PC-9 (cell line): ENCODE results near the gene GABRR3. TPM values are rescaled to one million over a fixed set of nuclear protein-coding genes. Genes with fewer than 3 reads are reported as not detected.

Source experiments
- BruUV-seq: library from RNA; stranded (reverse); fragments of 400-500 nt; replicated peaks from 2 replicates; lab custom pipeline; 2021; lab: Mats Ljungman, UMichigan
- CTCF ChIA-PET: fragments of 300-600 bp; sonication (Branson Sonifier 250); formaldehyde crosslinking; loops from one replicate; lab custom pipeline; 2022; ENCODE audit warnings: antibody characterized with exemption; lab: Charles Lee
- POLR2A ChIA-PET: fragments of 300-600 bp; sonication (Branson Sonifier 250); formaldehyde crosslinking; loops from one replicate; lab custom pipeline; 2022; ENCODE audit warnings: antibody characterized with exemption; ENCODE audit not compliant: unreplicated experiment; lab: Charles Lee
- DNase-seq, 2 experiments: peaks; one replicate each; pipeline versions ENCODE4 v3.0.0 to v3.0.0-alpha.2; 2015 to 2022; ENCODE audit warnings: mixed read lengths in 1 of 2
- H2AFZ ChIP-seq: fragments of 200-600 bp; sonication (generic); 2 replicates; pipeline ENCODE4 v1.8.1; 2017; ENCODE audit warnings: antibody characterized with exemption
- H3F3A ChIP-seq: fragments of 200-600 bp; sonication (generic); 2 replicates; pipeline ENCODE4 v1.8.1; 2017; ENCODE audit warnings: antibody characterized with exemption, mild to moderate bottlenecking, low read depth; ENCODE audit not compliant: insufficient read depth
- H3K27ac ChIP-seq: fragments of 200-600 bp; sonication (generic); 2 replicates; pipeline ENCODE4 v1.6.1; 2016; ENCODE audit warnings: mixed run types
- H3K27me3 ChIP-seq: fragments of 200-600 bp; sonication (generic); 2 replicates; pipeline ENCODE4 v1.6.1; 2016; ENCODE audit warnings: low read depth, mixed run types; ENCODE audit not compliant: insufficient read depth
- H3K36me3 ChIP-seq: fragments of 200-600 bp; sonication (generic); 2 replicates; pipeline ENCODE4 v1.6.1; 2016; ENCODE audit warnings: low read depth, mixed run types
- H3K4me1 ChIP-seq: fragments of 200-600 bp; sonication (generic); replicated peaks from 2 replicates; pipeline ENCODE4 v1.6.1; 2016; ENCODE audit warnings: mixed run types; ENCODE audit not compliant: insufficient read depth
- H3K4me2 ChIP-seq: fragments of 200-600 bp; sonication (generic); 2 replicates; pipeline ENCODE4 v1.6.1; 2017; ENCODE audit warnings: mixed run types
- H3K4me3 ChIP-seq: fragments of 200-600 bp; sonication (generic); 2 replicates; pipeline ENCODE4 v1.6.1; 2016; ENCODE audit warnings: mixed run types
- H3K79me2 ChIP-seq: fragments of 200-600 bp; sonication (generic); 2 replicates; pipeline ENCODE4 v1.6.1; 2017; ENCODE audit warnings: low read depth, mixed run types
- H3K9me2 ChIP-seq: fragments of 200-600 bp; sonication (generic); 2 replicates; pipeline ENCODE4 v1.8.1; 2017; ENCODE audit warnings: mild to moderate bottlenecking; ENCODE audit not compliant: insufficient read depth
- H3K9me3 ChIP-seq: fragments of 200-600 bp; sonication (generic); 2 replicates; pipeline ENCODE4 v1.8.1; 2016; ENCODE audit warnings: low read depth; ENCODE audit not compliant: insufficient read depth
- H4K20me1 ChIP-seq: fragments of 200-600 bp; sonication (generic); 2 replicates; pipeline ENCODE4 v1.8.1; 2017; ENCODE audit not compliant: insufficient read depth
- CTCF ChIP-seq: fragments of 200-600 bp; sonication (generic); conservative IDR thresholded peaks from 2 replicates; pipeline ENCODE4 v1.6.1; 2017; ENCODE audit warnings: mixed run types, antibody characterized with exemption, mild to moderate bottlenecking, moderate library complexity
- EZH2 ChIP-seq: fragments of 200-600 bp; sonication (generic); IDR thresholded peaks from 2 replicates; pipeline ENCODE4 v1.8.0; 2017; ENCODE audit warnings: antibody characterized with exemption, low read depth
- intact Hi-C: fragments of 100-400 bp; cut with micrococcal nuclease; formaldehyde crosslinking; loops from one replicate; pipeline ENCODE4 v1.10.0; 2022; ENCODE audit not compliant: unreplicated experiment
- total RNA-seq: library from RNA; stranded (reverse); gene quantifications from 2 replicates; pipeline ENCODE4 v1.2.3, GENCODE V29; 2021

Gene GABRR3
- total RNA-seq, 1 experiment from 2014 or later: not detected

DNA sequence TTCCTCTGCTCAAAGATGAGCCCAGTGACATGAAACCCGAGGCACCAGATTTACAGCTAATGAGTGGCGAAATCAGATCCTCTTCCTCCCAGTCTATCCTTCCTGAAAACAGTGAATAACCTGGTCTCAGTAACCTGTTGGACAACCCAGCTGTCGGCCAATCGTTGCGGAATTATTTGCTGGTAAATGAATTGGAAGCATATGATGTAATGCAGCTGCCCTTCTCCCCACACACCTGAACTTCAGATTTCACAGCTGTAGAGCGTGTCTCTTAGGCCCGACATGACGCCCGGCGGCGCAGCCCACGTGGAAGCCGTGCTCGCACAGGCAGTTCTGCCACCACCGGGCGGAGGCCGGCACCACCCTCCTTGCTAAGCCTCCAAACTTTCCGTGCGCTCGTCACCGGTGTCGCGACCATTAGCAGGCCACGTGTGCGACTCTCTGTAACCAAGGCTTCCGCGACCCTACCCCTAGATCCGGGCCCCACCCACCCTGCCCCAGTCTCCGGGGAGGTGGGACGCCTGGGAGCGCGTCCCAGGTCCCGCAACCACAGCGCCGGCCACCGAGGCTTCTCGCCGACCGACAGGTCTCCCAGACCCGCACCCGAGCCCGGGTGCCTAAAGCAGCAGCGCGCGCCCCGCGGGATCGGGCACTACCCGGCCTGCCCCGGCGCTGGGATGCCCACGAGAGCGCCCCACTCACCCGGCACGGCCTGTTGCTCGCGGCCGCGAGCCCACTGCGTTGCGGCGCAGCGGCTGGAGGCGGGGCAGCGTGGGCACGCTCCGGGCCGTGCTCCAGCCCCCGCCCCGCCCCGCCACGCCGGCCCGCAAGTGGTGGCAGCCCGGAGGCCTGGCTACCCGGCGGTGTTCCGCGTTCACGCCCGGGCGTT is 63.2 kb downstream of the GABRR3 start, which contains the start of gene RIOX2:
RIOX2 (minus strand) TSS at position 753 of the 889 bp plus-strand sequence. CDS start 4,838 bp downstream, outside the sequence.
- H3K4me3 ChIP-seq: peak within 1 kb of the TSS; percentile 71
- H3K79me2 ChIP-seq: peaks cover 46% of the 10 kb centered on the region
- H3K27ac ChIP-seq: peak within 1 kb of the TSS; percentile 67
- TSS peak; percentile 63 for BruUV-seq
- CTCF ChIA-PET: interaction anchor here (0.7 kb wide), 1 partner anchor 150 kb away, joined by 3 read pairs; the partner anchor contains the start of gene CRYBG3
- POLR2A ChIA-PET: interaction anchor here (0.8 to 0.9 kb wide), 2 partner anchors 19 to 150 kb away, joined by 3 to 7 read pairs; partner anchors contain the start of gene CRYBG3
- no peaks in the 10 kb centered on the region for H3K27me3 ChIP-seq
- H3K4me1 ChIP-seq: peaks cover 33% of the 10 kb centered on the region
- peaks cover 12% of the 10 kb centered on the region; the same call in 1 of the 2 replicates for H3K36me3 ChIP-seq
- peak within 1 kb of the TSS; percentile 60 for H2AFZ ChIP-seq
- peak; percentile 86 to 99 for DNase-seq
- peaks cover 32% of the 10 kb centered on the region for H3F3A ChIP-seq
- no peak for TF ChIP-seq EZH2
- no peaks in the 10 kb centered on the region for H3K9me3 ChIP-seq
- intact Hi-C loops: loop anchor here (1.0 to 10.0 kb wide), 6 partner anchors 19 to 930 kb away; partner anchors contain the start of genes ARL6, CRYBG3 and DCBLD2
- no peaks in the 10 kb centered on the region for H3K9me2 ChIP-seq
- peaks cover 10% of the 10 kb centered on the region; the same call in 1 of the 2 replicates for H4K20me1 ChIP-seq
- peak within 1 kb of the TSS; percentile 97 for H3K4me2 ChIP-seq

GRCh38 chr3:97970956-97971620 is 64.0 kb downstream of the GABRR3 start:
- Histone ChIP-seq H4K20me1 (peaks cover 10% of the 10 kb centered on the region; the same call in 1 of the 2 replicates), H2AFZ (peak overlapping the region; percentile 60), H3K4me3 (peak overlapping the region; percentile 71), H3K9me2 (no peaks in the 10 kb centered on the region), H3K4me1 (peaks cover 33% of the 10 kb centered on the region), H3K4me2 (peak overlapping the region; percentile 97), H3K9me3 (no peaks in the 10 kb centered on the region), H3K27me3 (no peaks in the 10 kb centered on the region), H3K36me3 (peaks cover 17% of the 10 kb centered on the region; the same call in 1 of the 2 replicates), H3K27ac (peak overlapping the region; percentile 67), H3F3A (peaks cover 32% of the 10 kb centered on the region), H3K79me2 (peaks cover 54% of the 10 kb centered on the region)
- BruUV-seq: no TSS peak
- intact Hi-C loops: loop anchor here (1.0 to 10.0 kb wide), 6 partner anchors 18 to 931 kb away; partner anchors contain the start of genes ARL6, CRYBG3 and DCBLD2
- ChIA-PET CTCF (interaction anchor here (0.7 kb wide), 1 partner anchor 149 kb away, joined by 3 read pairs; the partner anchor contains the start of gene CRYBG3), POLR2A (interaction anchor here (0.5 to 0.9 kb wide), 3 partner anchors 19 to 150 kb away, joined by 3 to 7 read pairs (median 3); partner anchors contain the start of gene CRYBG3)
- TF ChIP-seq EZH2: no peak
- no peak for TF ChIP-seq CTCF
- DNase-seq: no peak

GRCh38 chr3:97970156-97970555 is 65.0 kb downstream of the GABRR3 start:
- H3K27ac ChIP-seq: peak overlapping the region; percentile 16; the same call in 1 of the 2 replicates
- H3K4me1 ChIP-seq: peaks cover 33% of the 10 kb centered on the region
- peaks cover 10% of the 10 kb centered on the region; the same call in 1 of the 2 replicates for H4K20me1 ChIP-seq
- no peaks in the 10 kb centered on the region for H3K9me3 ChIP-seq
- H2AFZ ChIP-seq: no peak overlapping the region
- H3K4me2 ChIP-seq: peak overlapping the region; percentile 97
- peaks cover 17% of the 10 kb centered on the region; the same call in 1 of the 2 replicates for H3K36me3 ChIP-seq
- H3K4me3 ChIP-seq: peak overlapping the region; percentile 71; the same call in 1 of the 2 replicates
- H3K79me2 ChIP-seq: peaks cover 62% of the 10 kb centered on the region
- no peaks in the 10 kb centered on the region for H3K27me3 ChIP-seq
- TF ChIP-seq CTCF: no peak
- no peak for TF ChIP-seq EZH2
- POLR2A ChIA-PET: interaction anchor here (0.6 kb wide), 1 partner anchor 318 kb away, joined by 3 read pairs; no protein-coding TSS in a partner anchor
- CTCF ChIA-PET: no interaction called here
- no peaks in the 10 kb centered on the region for H3K9me2 ChIP-seq
- no peak for DNase-seq
- BruUV-seq: no TSS peak
- H3F3A ChIP-seq: peaks cover 32% of the 10 kb centered on the region
- intact Hi-C loops: loop anchor here (2.0 to 10.0 kb wide), 4 partner anchors 87 to 932 kb away; partner anchors contain the start of genes CRYBG3 and DCBLD2
